Liver (tissue), 3 donors: Measurements from ENCODE around the gene GATA2.

Experiments used
- RAD21 ChIP-seq, 2 donors: IDR thresholded peaks; 2 replicates each; pipeline ENCODE4 v1.6.1; 2016; ENCODE audit warnings: antibody characterized with exemption in 2 of 2, mild to moderate bottlenecking in 2 of 2
- TF ChIP-seq, protein P1 (sequence below): fragments of 150-350 bp; IDR thresholded peaks from 2 replicates; pipeline ENCODE4 v1.5.1; 2017; ENCODE audit warnings: improper control_type of control experiment, low read depth, low read length; ENCODE audit not compliant: missing input control
- donor health status: healthy.
- donor health status: healthy.

DNA sequence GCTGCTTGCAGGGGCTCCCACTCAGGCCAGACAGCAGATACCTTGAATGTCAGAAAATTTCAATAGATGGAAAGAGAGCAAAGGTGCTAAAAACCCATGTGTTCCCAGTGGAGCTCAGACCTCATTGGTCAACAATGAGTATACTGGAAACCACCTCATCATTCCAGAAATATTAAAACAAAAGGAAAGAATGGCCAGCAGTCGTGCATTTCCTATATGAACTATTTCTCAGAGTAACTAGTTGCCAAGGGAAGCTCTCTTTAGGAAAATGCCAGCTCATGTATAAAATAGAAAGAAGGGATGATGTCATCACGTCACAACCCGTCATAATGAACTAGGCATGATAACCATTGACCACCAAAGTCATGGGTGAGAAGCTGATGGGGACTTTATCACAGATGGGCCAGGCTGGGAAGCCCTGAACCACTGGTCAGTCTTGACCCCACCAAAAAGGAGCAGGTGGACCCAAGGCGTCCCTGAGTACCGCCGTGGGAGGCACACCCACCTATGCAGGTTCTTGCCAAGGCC lies 43.8 kb downstream of the GATA2 start:
- no peak for TF ChIP-seq RAD21 (IDR thresholded peaks at IDR 0.05)
- TF ChIP-seq, protein P1, sequence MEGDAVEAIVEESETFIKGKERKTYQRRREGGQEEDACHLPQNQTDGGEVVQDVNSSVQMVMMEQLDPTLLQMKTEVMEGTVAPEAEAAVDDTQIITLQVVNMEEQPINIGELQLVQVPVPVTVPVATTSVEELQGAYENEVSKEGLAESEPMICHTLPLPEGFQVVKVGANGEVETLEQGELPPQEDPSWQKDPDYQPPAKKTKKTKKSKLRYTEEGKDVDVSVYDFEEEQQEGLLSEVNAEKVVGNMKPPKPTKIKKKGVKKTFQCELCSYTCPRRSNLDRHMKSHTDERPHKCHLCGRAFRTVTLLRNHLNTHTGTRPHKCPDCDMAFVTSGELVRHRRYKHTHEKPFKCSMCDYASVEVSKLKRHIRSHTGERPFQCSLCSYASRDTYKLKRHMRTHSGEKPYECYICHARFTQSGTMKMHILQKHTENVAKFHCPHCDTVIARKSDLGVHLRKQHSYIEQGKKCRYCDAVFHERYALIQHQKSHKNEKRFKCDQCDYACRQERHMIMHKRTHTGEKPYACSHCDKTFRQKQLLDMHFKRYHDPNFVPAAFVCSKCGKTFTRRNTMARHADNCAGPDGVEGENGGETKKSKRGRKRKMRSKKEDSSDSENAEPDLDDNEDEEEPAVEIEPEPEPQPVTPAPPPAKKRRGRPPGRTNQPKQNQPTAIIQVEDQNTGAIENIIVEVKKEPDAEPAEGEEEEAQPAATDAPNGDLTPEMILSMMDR = no peak
